Endothelial cell of umbilical vein (primary cell): ENCODE results near the gene RPL39L. TPM values are rescaled to one million over a fixed set of nuclear protein-coding genes. Genes with fewer than 3 reads are reported as not detected.

ENCODE experiments used
- BruUV-seq: library from RNA; stranded (reverse); fragments of 400-500 nt; replicated peaks from 2 replicates; lab custom pipeline; 2021; lab: Mats Ljungman, UMichigan
- CTCF ChIA-PET: fragments of 300-600, 350-600 bp; sonication (Branson Sonifier 250); formaldehyde crosslinking; loops from one replicate; lab custom pipeline; 2021; ENCODE audit warnings: antibody characterized with exemption, inconsistent platforms; lab: Charles Lee
- POLR2A ChIA-PET: fragments of 300-600, 350-600 bp; sonication (Branson Sonifier 250); formaldehyde crosslinking; loops from one replicate; lab custom pipeline; 2021; ENCODE audit warnings: antibody characterized with exemption, inconsistent platforms; lab: Charles Lee
- DNase-seq: peaks from one replicate; pipeline ENCODE4 v3.0.0-alpha.2; 2011; ENCODE audit warnings: low read depth, low spot score
- FAIRE-seq: peaks from 2 replicates; lab custom pipeline; 2011; peaks lifted over from hg19 to GRCh38; lab: Jason Lieb, UNC
- H2AFZ ChIP-seq: 2 replicates; pipeline ENCODE4 v1.6.0; 2012; ENCODE audit warnings: low read depth, low read length, control low read depth, inconsistent platforms
- H3K27ac ChIP-seq: 2 replicates; pipeline ENCODE4 v1.5.1; 2011; ENCODE audit warnings: low read depth, mild to moderate bottlenecking, control low read depth, low read length, moderate library complexity; ENCODE audit not compliant: insufficient read depth
- H3K27me3 ChIP-seq, 2 experiments: 2 replicates each; pipeline versions ENCODE4 v1.6.0 to v1.6.1; 2011; ENCODE audit warnings: low read length in 2 of 2, mixed read lengths in 1 of 2; ENCODE audit not compliant: control insufficient read depth in 2 of 2, insufficient read depth in 2 of 2
- H3K36me3 ChIP-seq, 2 experiments: 2 replicates in 1 of 2; 3 replicates in 1 of 2; pipeline ENCODE4 v1.5.1; 2011; ENCODE audit warnings: low read length in 2 of 2, mild to moderate bottlenecking in 1 of 2, moderate library complexity in 1 of 2; ENCODE audit not compliant: control insufficient read depth in 2 of 2, insufficient read depth in 2 of 2; ENCODE audit errors: extremely low read depth in 1 of 2
- H3K4me1 ChIP-seq: 3 replicates; pipeline ENCODE4 v1.5.1; 2011; ENCODE audit warnings: mild to moderate bottlenecking, low read length; ENCODE audit not compliant: control insufficient read depth, insufficient read depth; ENCODE audit errors: extremely low read depth
- H3K4me2 ChIP-seq: 2 replicates; pipeline ENCODE4 v1.6.1; 2011; ENCODE audit warnings: low read length, control low read depth, mixed read lengths; ENCODE audit not compliant: insufficient read depth
- H3K4me3 ChIP-seq, 3 experiments: fragments of 200-600 bp in 1 of 3; sonication (generic), shearing (Covaris generic) in 1 of 3; replicated peaks in 1 of 3; 2 replicates each; pipeline ENCODE4 v1.5.1; 2011 to 2016; ENCODE audit warnings: control low read depth in 3 of 3, low read length in 3 of 3, mild to moderate bottlenecking in 2 of 3, inconsistent platforms in 1 of 3, low read depth in 1 of 3, moderate library complexity in 1 of 3; ENCODE audit not compliant: insufficient read depth in 1 of 3
- H3K79me2 ChIP-seq: 2 replicates; pipeline ENCODE4 v1.6.0; 2012; ENCODE audit warnings: low read length, inconsistent platforms; ENCODE audit not compliant: control insufficient read depth, insufficient read depth
- H3K9ac ChIP-seq: replicated peaks from 2 replicates; pipeline ENCODE3; 2011; ENCODE audit warnings: low read length, control low read depth; ENCODE audit not compliant: insufficient read depth; ENCODE audit errors: extremely low read depth
- H3K9me1 ChIP-seq: replicated peaks from 3 replicates; pipeline ENCODE4 v1.6.0; 2011; ENCODE audit warnings: mild to moderate bottlenecking, low read length; ENCODE audit not compliant: control insufficient read depth, insufficient read depth; ENCODE audit errors: extremely low read depth
- H3K9me3 ChIP-seq: replicated peaks from 2 replicates; pipeline ENCODE4 v1.5.1; 2012; ENCODE audit warnings: low read length, inconsistent platforms; ENCODE audit not compliant: control insufficient read depth, insufficient read depth
- H4K20me1 ChIP-seq: replicated peaks from 2 replicates; pipeline ENCODE3; 2011; ENCODE audit warnings: mild to moderate bottlenecking, low read length; ENCODE audit not compliant: control insufficient read depth, insufficient read depth; ENCODE audit errors: extremely low read depth
- GATA2 ChIP-seq: IDR thresholded peaks from 2 replicates; pipeline ENCODE4 v1.7.0; 2011; ENCODE audit warnings: low read depth, mild to moderate bottlenecking, moderate library complexity, mixed read lengths, low read length; ENCODE audit not compliant: insufficient read length, insufficient read depth
- MAX ChIP-seq: IDR thresholded peaks from 2 replicates; pipeline ENCODE4 v1.6.1; 2011; ENCODE audit not compliant: insufficient read depth, insufficient read length
- dilution Hi-C: fragments of 300-500 bp; cut with MboI; formaldehyde crosslinking; loops from one replicate; pipeline ENCODE4 v1.15.0; 2019; ENCODE audit warnings: low sequenced_read_pairs; ENCODE audit not compliant: extremely low pct_ligation_motif_present
- intact Hi-C: fragments of 100-400 bp; cut with micrococcal nuclease; formaldehyde crosslinking; loops from one replicate; pipeline ENCODE4 v1.10.0; 2022
- polyA plus RNA-seq, 4 experiments: library from polyadenylated mRNA; depleted of rRNA in 3 of 4; stranded (reverse) in 3 of 4; unstranded in 1 of 4; fragments of >200 nt; gene quantifications; 2 replicates each; pipeline versions ENCODE4 v1.2.1 to v1.2.3, GENCODE V29; 2011 to 2012; ENCODE audit warnings: missing spikeins in 1 of 4
- total RNA-seq: library from RNA; stranded (reverse); gene quantifications from 2 replicates; pipeline ENCODE4 v1.2.3, GENCODE V29; 2021

Gene RPL39L
- total and polyA plus RNA-seq, 2 donors (not counting 3 experiments of a cell fraction or from before 2014, with no cell fraction given) = 14.3 to 22.3 TPM

GRCh38 chr3:187102073-187102634 is 37.1 kb downstream of the RPL39L start:
- peak overlapping the region; percentile 62 for H3K27ac ChIP-seq
- intact Hi-C loops (loop anchor here (5.0 kb wide), 1 partner anchor 170 kb away; the partner anchor contains the start of gene ST6GAL1), dilution Hi-C loops (no loop called here)
- ChIA-PET CTCF (interaction anchor here (0.5 to 3.7 kb wide), 10 partner anchors 9 to 253 kb away, joined by 3 to 65 read pairs (median 6); partner anchors contain the start of gene RPL39L), POLR2A (interaction anchor here (0.7 to 1.1 kb wide), 2 partner anchors 319 to 831 kb away, joined by 4 to 5 read pairs; partner anchors contain the start of gene EIF4A2)
- no peaks in the 10 kb centered on the region for H3K27me3 ChIP-seq
- BruUV-seq = no TSS peak
- no peaks in the 10 kb centered on the region for H3K79me2 ChIP-seq
- no peaks in the 10 kb centered on the region for H3K9me3 ChIP-seq
- no peaks in the 10 kb centered on the region for H3K36me3 ChIP-seq
- H3K9me1 ChIP-seq = no peaks in the 10 kb centered on the region
- H3K4me1 ChIP-seq = peaks cover 13% of the 10 kb centered on the region
- no peak for TF ChIP-seq MAX
- H3K4me3 ChIP-seq = peak overlapping the region; percentile 36 to 81 (median 71)
- H3K9ac ChIP-seq = peak overlapping the region; percentile 68
- H4K20me1 ChIP-seq = no peaks in the 10 kb centered on the region
- no peak for DNase-seq
- H2AFZ ChIP-seq = peak overlapping the region; percentile 38
- no peak for FAIRE-seq
- H3K4me2 ChIP-seq = peak overlapping the region; percentile 98

GRCh38 chr3:187101184-187102072 is 37.9 kb downstream of the RPL39L start:
- H3K9me3 ChIP-seq = no peaks in the 10 kb centered on the region
- peak overlapping the region; percentile 62 for H3K27ac ChIP-seq
- H3K9ac ChIP-seq = peak overlapping the region; percentile 68
- POLR2A ChIA-PET = interaction anchor here (1.1 kb wide), 1 partner anchor 318 kb away, joined by 4 read pairs; the partner anchor contains the start of gene EIF4A2
- TF ChIP-seq MAX (no peak), GATA2 (peak; percentile 74)
- H3K79me2 ChIP-seq = no peaks in the 10 kb centered on the region
- FAIRE-seq (no peak), DNase-seq (peak; percentile 90)
- H3K9me1 ChIP-seq = no peaks in the 10 kb centered on the region
- peak overlapping the region; percentile 36 to 81 (median 71) for H3K4me3 ChIP-seq
- no peaks in the 10 kb centered on the region for H3K27me3 ChIP-seq
- dilution Hi-C loops (no loop called here), intact Hi-C loops (loop anchor here (5.0 kb wide), 1 partner anchor 169 kb away; the partner anchor contains the start of gene ST6GAL1)
- H3K4me1 ChIP-seq = peaks cover 13% of the 10 kb centered on the region
- CTCF ChIA-PET = interaction anchor here (0.5 to 3.7 kb wide), 11 partner anchors 9 to 252 kb away, joined by 3 to 65 read pairs (median 5); partner anchors contain the start of gene RPL39L
- no peaks in the 10 kb centered on the region for H3K36me3 ChIP-seq
- H4K20me1 ChIP-seq = no peaks in the 10 kb centered on the region
- peak overlapping the region; percentile 98 for H3K4me2 ChIP-seq
- H2AFZ ChIP-seq = peak overlapping the region; percentile 38
- no TSS peak for BruUV-seq
